ENCODE data around the gene TMEM129.

Gene TMEM129

GRCh38 chr4:1745697-1746096, 24.6 kb upstream of the TMEM129 start:
- Histone ChIP-seq H3K27me3 (peaks cover 11% of the 10 kb centered on the region), H3K9me3 (no peaks in the 10 kb centered on the region), H3K4me3 (ENCODE audit: low read depth in 1 of 2, low read length in 1 of 2) (no peak overlapping the region), H3K27ac (peak overlapping the region; percentile 10), H3K4me1 (ENCODE audit: control insufficient read depth in 1 of 2, insufficient read depth in 1 of 2, low read depth in 1 of 2, low read length in 1 of 2) (no peaks in the 10 kb centered on the region), H3K36me3 (peaks cover 52% of the 10 kb centered on the region)
- TF ChIP-seq, protein P1, sequence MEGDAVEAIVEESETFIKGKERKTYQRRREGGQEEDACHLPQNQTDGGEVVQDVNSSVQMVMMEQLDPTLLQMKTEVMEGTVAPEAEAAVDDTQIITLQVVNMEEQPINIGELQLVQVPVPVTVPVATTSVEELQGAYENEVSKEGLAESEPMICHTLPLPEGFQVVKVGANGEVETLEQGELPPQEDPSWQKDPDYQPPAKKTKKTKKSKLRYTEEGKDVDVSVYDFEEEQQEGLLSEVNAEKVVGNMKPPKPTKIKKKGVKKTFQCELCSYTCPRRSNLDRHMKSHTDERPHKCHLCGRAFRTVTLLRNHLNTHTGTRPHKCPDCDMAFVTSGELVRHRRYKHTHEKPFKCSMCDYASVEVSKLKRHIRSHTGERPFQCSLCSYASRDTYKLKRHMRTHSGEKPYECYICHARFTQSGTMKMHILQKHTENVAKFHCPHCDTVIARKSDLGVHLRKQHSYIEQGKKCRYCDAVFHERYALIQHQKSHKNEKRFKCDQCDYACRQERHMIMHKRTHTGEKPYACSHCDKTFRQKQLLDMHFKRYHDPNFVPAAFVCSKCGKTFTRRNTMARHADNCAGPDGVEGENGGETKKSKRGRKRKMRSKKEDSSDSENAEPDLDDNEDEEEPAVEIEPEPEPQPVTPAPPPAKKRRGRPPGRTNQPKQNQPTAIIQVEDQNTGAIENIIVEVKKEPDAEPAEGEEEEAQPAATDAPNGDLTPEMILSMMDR (IDR thresholded peaks at IDR 0.05) = no peak

DNA sequence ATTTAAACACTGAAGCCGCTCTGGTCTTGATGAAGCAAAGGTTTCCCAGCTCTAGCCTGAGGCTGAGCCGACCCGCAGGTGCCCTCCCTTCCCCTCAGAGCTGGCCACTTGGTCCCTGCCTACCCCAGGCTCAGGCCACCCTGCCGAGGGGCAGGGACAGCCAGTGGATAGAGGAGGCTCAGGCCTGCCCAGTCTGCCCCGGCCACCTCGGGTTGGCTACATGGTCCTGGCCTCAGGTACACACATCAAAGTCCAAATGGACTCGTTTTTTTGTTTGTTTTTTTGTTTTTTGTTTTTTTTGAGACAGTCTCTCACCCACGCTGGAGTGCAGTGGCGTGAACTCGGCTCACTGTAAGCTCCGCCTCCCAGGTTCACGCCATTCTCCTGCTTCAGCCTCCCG, 24.0 kb upstream of the TMEM129 start:
- Histone ChIP-seq H3K4me1 (ENCODE audit: control insufficient read depth in 1 of 2, insufficient read depth in 1 of 2, low read depth in 1 of 2, low read length in 1 of 2) (no peaks in the 10 kb centered on the region), H3K9me3 (no peaks in the 10 kb centered on the region), H3K27ac (peak overlapping the region; percentile 42), H3K36me3 (peaks cover 57% of the 10 kb centered on the region), H3K27me3 (peaks cover 11% of the 10 kb centered on the region), H3K4me3 (ENCODE audit: low read depth in 1 of 2, low read length in 1 of 2) (no peak overlapping the region)
- TF ChIP-seq, protein P1 (IDR thresholded peaks at IDR 0.05) = no peak

DNA sequence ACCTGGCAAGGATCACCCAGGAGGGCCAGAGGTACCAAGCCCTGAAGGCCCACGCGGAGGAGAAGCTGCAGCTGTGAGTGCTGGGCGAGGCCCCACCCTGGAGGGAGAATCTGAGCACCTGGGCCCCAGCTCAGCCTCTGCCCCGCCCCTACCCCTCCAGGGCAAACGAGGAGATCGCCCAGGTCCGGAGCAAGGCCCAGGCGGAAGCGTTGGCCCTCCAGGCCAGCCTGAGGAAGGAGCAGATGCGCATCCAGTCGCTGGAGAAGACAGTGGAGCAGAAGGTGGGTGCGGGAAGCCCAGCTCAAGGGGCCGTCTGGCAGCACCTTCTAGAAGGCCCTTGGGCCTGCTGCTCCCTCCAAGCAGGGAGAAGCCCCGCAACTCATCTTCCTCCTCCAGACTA, 23.4 kb upstream of the TMEM129 start:
- peaks cover 63% of the 10 kb centered on the region for H3K36me3 ChIP-seq
- H3K4me3 ChIP-seq (ENCODE audit: low read depth in 1 of 2, low read length in 1 of 2) = no peak overlapping the region
- peak overlapping the region; percentile 42 for H3K27ac ChIP-seq
- H3K4me1 ChIP-seq (ENCODE audit: control insufficient read depth in 1 of 2, insufficient read depth in 1 of 2, low read depth in 1 of 2, low read length in 1 of 2) = no peaks in the 10 kb centered on the region
- TF ChIP-seq, protein P1 (IDR thresholded peaks at IDR 0.05) = no peak
- H3K9me3 ChIP-seq = no peaks in the 10 kb centered on the region
- H3K27me3 ChIP-seq = peaks cover 11% of the 10 kb centered on the region

DNA sequence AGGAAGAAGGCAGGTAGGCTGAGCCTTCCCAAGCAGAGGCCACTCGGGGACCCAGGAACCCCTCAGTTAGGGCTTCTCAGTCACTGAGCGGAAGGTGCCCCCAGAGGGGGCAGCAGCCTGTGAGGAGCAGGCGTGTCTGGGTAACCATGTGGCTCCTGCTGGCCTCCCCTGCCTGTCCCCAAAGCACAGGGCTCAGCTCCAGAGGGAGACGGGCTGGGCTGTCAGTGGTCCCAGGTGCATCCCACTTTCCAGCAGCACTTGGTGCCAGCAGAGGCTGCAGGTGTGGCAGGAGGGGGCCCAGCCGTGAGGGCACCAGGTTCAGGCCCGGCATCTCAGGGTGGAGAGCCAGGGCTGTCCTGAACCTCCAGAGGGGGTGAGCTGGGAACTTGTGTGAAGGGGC, 22.9 kb upstream of the TMEM129 start:
- Histone ChIP-seq H3K4me3 (ENCODE audit: low read depth in 1 of 2, low read length in 1 of 2) (no peak overlapping the region), H3K27me3 (peaks cover 11% of the 10 kb centered on the region), H3K36me3 (peaks cover 69% of the 10 kb centered on the region), H3K27ac (no peak overlapping the region), H3K4me1 (ENCODE audit: control insufficient read depth in 1 of 2, insufficient read depth in 1 of 2, low read depth in 1 of 2, low read length in 1 of 2) (no peaks in the 10 kb centered on the region), H3K9me3 (no peaks in the 10 kb centered on the region)
- TF ChIP-seq, protein P1 (IDR thresholded peaks at IDR 0.05) = no peak

- H3K4me3 ChIP-seq (ENCODE audit: low read depth in 1 of 2, low read length in 1 of 2) = no peak overlapping the region
- H3K4me1 ChIP-seq (ENCODE audit: control insufficient read depth in 1 of 2, insufficient read depth in 1 of 2, low read depth in 1 of 2, low read length in 1 of 2) = no peaks in the 10 kb centered on the region
- peaks cover 9% of the 10 kb centered on the region for H3K27me3 ChIP-seq
- H3K36me3 ChIP-seq = peaks cover 73% of the 10 kb centered on the region
- peaks cover under 1% of the 10 kb centered on the region for H3K9me3 ChIP-seq
- H3K27ac ChIP-seq = no peak overlapping the region
- TF ChIP-seq, protein P1 (IDR thresholded peaks at IDR 0.05) = no peak
These were observed 22.4 kb upstream of the TMEM129 start for GRCh38 chr4:1743551-1743950.

DNA sequence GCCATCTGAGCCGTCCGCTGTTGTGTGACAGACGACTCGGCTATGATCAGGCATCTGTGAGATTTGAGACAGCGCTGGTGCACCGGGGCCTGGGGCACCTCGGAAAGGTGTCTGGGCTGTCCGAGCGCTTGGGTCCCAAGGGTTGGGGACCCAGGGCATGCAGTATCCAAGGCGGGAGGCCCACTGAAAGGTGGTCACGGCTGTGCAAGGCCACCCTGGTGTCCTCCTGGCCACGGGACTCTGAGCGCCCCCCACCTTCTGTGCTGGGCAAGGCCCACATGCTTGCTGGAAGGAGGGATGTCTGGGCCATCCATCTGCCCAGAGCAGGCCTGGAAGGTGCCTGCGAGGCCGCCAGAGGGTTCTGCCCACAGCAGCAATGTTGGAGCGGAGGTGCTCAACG, 20.1 kb upstream of the TMEM129 start:
- no peak overlapping the region for H3K4me3 ChIP-seq (ENCODE audit: low read depth in 1 of 2, low read length in 1 of 2)
- no peaks in the 10 kb centered on the region for H3K4me1 ChIP-seq (ENCODE audit: control insufficient read depth in 1 of 2, insufficient read depth in 1 of 2, low read depth in 1 of 2, low read length in 1 of 2)
- TF ChIP-seq, protein P1 (IDR thresholded peaks at IDR 0.05) = no peak
- no peak overlapping the region for H3K27ac ChIP-seq
- H3K27me3 ChIP-seq = no peaks in the 10 kb centered on the region
- H3K36me3 ChIP-seq = peaks cover 97% of the 10 kb centered on the region
- peaks cover 8% of the 10 kb centered on the region for H3K9me3 ChIP-seq

All from neutrophil (primary cell).